Measurements from ENCODE around the gene C2orf81.

Gene C2orf81

GRCh38 chr2:74440378-74441169 is 19.2 kb upstream of the C2orf81 start:
- H3K27ac ChIP-seq, result peak overlapping the region; percentile 87
- TF ChIP-seq ZFX (IDR thresholded peaks at IDR 0.05) (no peak; the same call in 1 of the 2 replicates), CTCF (conservative IDR thresholded peaks at IDR 0.05) (no peak; the same call in 1 of the 2 replicates)

- TF ChIP-seq CTCF (conservative IDR thresholded peaks at IDR 0.05), result no peak
- TF ChIP-seq ZFX (IDR thresholded peaks at IDR 0.05), result no peak
- peak overlapping the region; percentile 87 for H3K27ac ChIP-seq
Observed at GRCh38 chr2:74439803-74440377, 18.5 kb upstream of the C2orf81 start.

- no peak overlapping the region; the same call in 1 of the 2 replicates for H3K27ac ChIP-seq
- no peak for TF ChIP-seq CTCF (conservative IDR thresholded peaks at IDR 0.05)
- no peak for TF ChIP-seq ZFX (IDR thresholded peaks at IDR 0.05)
Observed at GRCh38 chr2:74439373-74439772, 18.0 kb upstream of the C2orf81 start.

GRCh38 chr2:74438248-74438647 is 16.8 kb upstream of the C2orf81 start:
- no peak overlapping the region for H3K27ac ChIP-seq
- no peak for TF ChIP-seq CTCF (conservative IDR thresholded peaks at IDR 0.05)
- no peak for TF ChIP-seq ZFX (IDR thresholded peaks at IDR 0.05)

DNA sequence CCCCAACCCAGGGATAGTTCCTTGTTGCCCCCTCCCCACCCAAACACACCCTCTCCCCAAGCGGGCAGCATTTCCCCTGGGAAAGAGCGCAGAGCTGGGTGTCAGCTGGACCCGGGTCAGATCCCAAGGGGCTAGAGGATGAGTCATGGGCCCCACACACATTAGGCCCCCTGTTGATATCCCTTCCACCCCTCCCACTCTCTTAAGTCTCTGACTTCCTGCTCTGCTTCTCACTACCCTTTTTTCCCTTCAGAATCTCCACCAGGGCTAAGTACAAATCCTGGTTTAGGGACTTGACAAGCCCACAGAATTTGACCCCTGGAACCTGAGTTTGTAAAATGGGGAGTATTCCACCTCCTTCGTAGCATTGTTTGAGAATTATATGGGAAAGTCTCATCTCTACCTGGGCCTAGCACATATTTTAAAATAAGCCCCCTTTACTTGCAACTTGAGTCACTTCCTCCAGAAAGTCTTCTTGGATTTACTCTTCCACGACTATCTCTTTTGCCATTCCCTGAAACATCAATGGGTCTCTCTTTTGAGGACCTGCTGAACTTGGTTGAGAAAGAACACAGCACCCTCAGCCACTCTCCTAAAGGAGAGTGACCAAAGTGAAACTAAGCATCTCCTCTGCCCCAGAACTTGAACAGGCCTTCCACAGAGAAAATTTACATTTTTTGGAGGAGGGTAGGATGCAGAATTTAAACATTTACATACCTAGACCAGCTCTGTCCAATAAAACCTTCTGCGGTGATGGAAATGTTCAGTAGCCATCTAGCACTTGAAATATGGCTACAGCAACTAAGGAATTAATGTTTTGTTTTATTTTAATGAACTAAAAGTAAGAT is 15.7 kb upstream of the C2orf81 start:
- no peak overlapping the region for H3K27ac ChIP-seq

GRCh38 chr2:74436111-74436805 is 14.8 kb upstream of the C2orf81 start:
- TF ChIP-seq ZFX (IDR thresholded peaks at IDR 0.05), result no peak
- TF ChIP-seq CTCF (conservative IDR thresholded peaks at IDR 0.05), result no peak
- H3K27ac ChIP-seq, result no peak overlapping the region

More for the DNA sequence above, 15.7 kb upstream of the C2orf81 start:
- no peak for TF ChIP-seq CTCF (conservative IDR thresholded peaks at IDR 0.05)

All from C4-2B (cell line).